Endodermal cell (in vitro differentiated cells): Measurements from ENCODE around the gene KCNQ5. TPM values are rescaled to one million over a fixed set of nuclear protein-coding genes. Genes with fewer than 3 reads are reported as not detected.

Experiments
- DNase-seq: peaks from one replicate; pipeline ENCODE4 v3.0.0-alpha.2; 2017
- H3K27ac ChIP-seq: 2 replicates; pipeline ENCODE4 v1.5.1; 2013; ENCODE audit warnings: mild to moderate bottlenecking, low read depth, low read length, moderate library complexity
- H3K27me3 ChIP-seq: 2 replicates; pipeline ENCODE4 v1.6.1; 2013; ENCODE audit warnings: mild to moderate bottlenecking, low read length, moderate library complexity; ENCODE audit not compliant: insufficient read depth, control insufficient read depth, poor library complexity, severe bottlenecking
- H3K36me3 ChIP-seq: 2 replicates; pipeline ENCODE4 v1.7.0; 2013; ENCODE audit warnings: mild to moderate bottlenecking, low read length, moderate library complexity; ENCODE audit not compliant: control insufficient read depth, insufficient read depth
- H3K4me1 ChIP-seq: one replicate; pipeline ENCODE4 v1.7.0; 2013; ENCODE audit warnings: low read length; ENCODE audit not compliant: control insufficient read depth, insufficient read depth
- H3K4me3 ChIP-seq: 2 replicates; pipeline ENCODE4 v1.5.1; 2013; ENCODE audit warnings: mild to moderate bottlenecking, low read length, moderate library complexity
- H3K9ac ChIP-seq: 2 replicates; pipeline ENCODE4 v1.6.1; 2013; ENCODE audit warnings: mild to moderate bottlenecking, low read length, moderate library complexity; ENCODE audit not compliant: poor library complexity, severe bottlenecking; ENCODE audit errors: extremely low read depth
- H3K9me3 ChIP-seq: 2 replicates; pipeline ENCODE4 v1.6.1; 2013; ENCODE audit warnings: mild to moderate bottlenecking, low read length, moderate library complexity; ENCODE audit not compliant: control insufficient read depth
- H3K27ac Mint-ChIP-seq: 2 replicates; pipeline ENCODE4 v1.8.0; 2020; ENCODE audit warnings: mixed read lengths
- H3K27me3 Mint-ChIP-seq: 2 replicates; pipeline ENCODE4 v1.8.0; 2021; ENCODE audit warnings: mild to moderate bottlenecking, mixed read lengths; ENCODE audit not compliant: insufficient read depth
- H3K36me3 Mint-ChIP-seq: 2 replicates; pipeline ENCODE4 v1.8.0; 2020; ENCODE audit warnings: low read depth, mixed read lengths
- H3K4me1 Mint-ChIP-seq: 2 replicates; pipeline ENCODE4 v1.8.0; 2020; ENCODE audit warnings: mixed read lengths
- H3K4me3 Mint-ChIP-seq: 2 replicates; pipeline ENCODE4 v1.8.0; 2020; ENCODE audit warnings: mild to moderate bottlenecking, moderate library complexity, mixed read lengths
- H3K9me3 Mint-ChIP-seq: 2 replicates; pipeline ENCODE4 v1.8.0; 2020; ENCODE audit warnings: mild to moderate bottlenecking, mixed read lengths
- CTCF ChIP-seq: fragments of 200-600 bp; sonication (generic); conservative IDR thresholded peaks from 2 replicates; pipeline ENCODE4 v1.5.0; 2021; ENCODE audit warnings: antibody characterized with exemption, mild to moderate bottlenecking
- whole genome bisulfite sequencing, 2 experiments: methylation state at CpG; one replicate each; pipeline versions ENCODE4 v1.1.5 to v1.1.7; 2013; ENCODE audit warnings: missing lambda C conversion rate in 2 of 2, mixed read lengths in 1 of 2; ENCODE audit not compliant: insufficient coverage in 1 of 2, insufficient read length in 1 of 2; 5-methylcytosine and 5-hydroxymethylcytosine counted together
- total RNA-seq, 2 donors: library from RNA; stranded (reverse); fragmentation: NEBNext Ultra II Directional in 1 of 2; extraction: Animal tissue kit (Norgen Biotek cat#: 25700) in 1 of 2; gene quantifications; 2 replicates in 1 of 2; 3 replicates in 1 of 2; pipeline ENCODE4 v1.2.1, GENCODE V29; 2021

KCNQ5 gene
- total RNA-seq, 2 donors from 2014 or later = 2.4 to 8.3 TPM

GRCh38 chr6:73030257-73030656 is 408.4 kb downstream of the KCNQ5 start:
- no peak for TF ChIP-seq CTCF
- H3K4me3 Mint-ChIP-seq = no peak overlapping the region
- peaks cover 14% of the 10 kb centered on the region for H3K4me1 Mint-ChIP-seq
- H3K27me3 Mint-ChIP-seq = no peaks in the 10 kb centered on the region
- Histone ChIP-seq H3K4me3 (no peak overlapping the region), H3K9me3 (no peaks in the 10 kb centered on the region), H3K27me3 (no peaks in the 10 kb centered on the region), H3K4me1 (no peaks in the 10 kb centered on the region), H3K36me3 (no peaks in the 10 kb centered on the region), H3K9ac (no peak overlapping the region), H3K27ac (no peak overlapping the region)
- H3K9me3 Mint-ChIP-seq = no peaks in the 10 kb centered on the region
- H3K27ac Mint-ChIP-seq = no peak overlapping the region
- DNase-seq = no peak
- H3K36me3 Mint-ChIP-seq = no peaks in the 10 kb centered on the region

GRCh38 chr6:73030791-73031782 is 409.2 kb downstream of the KCNQ5 start:
- H3K4me3 Mint-ChIP-seq = no peak overlapping the region
- peaks cover 14% of the 10 kb centered on the region for H3K4me1 Mint-ChIP-seq
- H3K36me3 Mint-ChIP-seq = no peaks in the 10 kb centered on the region
- no peak for DNase-seq
- no peaks in the 10 kb centered on the region for H3K4me1 ChIP-seq
- no peak overlapping the region for H3K27ac Mint-ChIP-seq
- H3K9ac ChIP-seq = no peak overlapping the region
- 80 to 83% methylated on average over 4 to 9 of the region's 9 CpGs for WGBS, 2 experiments
- H3K4me3 ChIP-seq = no peak overlapping the region
- H3K36me3 ChIP-seq = no peaks in the 10 kb centered on the region
- no peaks in the 10 kb centered on the region for H3K9me3 ChIP-seq
- H3K27me3 ChIP-seq = no peaks in the 10 kb centered on the region
- H3K27me3 Mint-ChIP-seq = no peaks in the 10 kb centered on the region
- no peak for TF ChIP-seq CTCF
- no peaks in the 10 kb centered on the region for H3K9me3 Mint-ChIP-seq
- H3K27ac ChIP-seq = no peak overlapping the region

GRCh38 chr6:73032586-73032985 is 410.7 kb downstream of the KCNQ5 start:
- Mint-ChIP-seq H3K9me3 (no peaks in the 10 kb centered on the region), H3K4me3 (no peak overlapping the region), H3K4me1 (peaks cover 14% of the 10 kb centered on the region), H3K27ac (no peak overlapping the region), H3K27me3 (no peaks in the 10 kb centered on the region), H3K36me3 (no peaks in the 10 kb centered on the region)
- H3K4me1 ChIP-seq = no peaks in the 10 kb centered on the region
- no peaks in the 10 kb centered on the region for H3K27me3 ChIP-seq
- H3K9me3 ChIP-seq = no peaks in the 10 kb centered on the region
- no peaks in the 10 kb centered on the region for H3K36me3 ChIP-seq
- H3K9ac ChIP-seq = no peak overlapping the region
- TF ChIP-seq CTCF = no peak
- 91 to 100% methylated on average over 2 of the region's 2 CpGs for WGBS, 2 experiments
- DNase-seq = no peak
- H3K27ac ChIP-seq = no peak overlapping the region
- no peak overlapping the region for H3K4me3 ChIP-seq
